IMR-90 (cell line): ENCODE data around the gene MNT. TPM values are rescaled to one million over a fixed set of nuclear protein-coding genes. Genes with fewer than 3 reads are reported as not detected.
A peak's percentile ranks its signal among the peaks of the same experiment; 100 is the strongest.

Source experiments
- ATAC-seq: fragments of 200-7000 bp; cut with Tn5 transposase; 2 replicates; pipeline ENCODE4 v1.9.1; 2020; ENCODE audit warnings: low read depth, mild to moderate bottlenecking, moderate library complexity
- BruUV-seq: library from RNA; stranded (reverse); fragments of 400-500 nt; replicated peaks from 2 replicates; lab custom pipeline; 2021; lab: Mats Ljungman, UMichigan
- CTCF ChIA-PET: fragments of 300-600 bp; formaldehyde crosslinking; extraction: SDS; loops from one replicate; lab custom pipeline; 2021; ENCODE audit warnings: antibody characterized with exemption; lab: Yijun Ruan, JAX
- POLR2A ChIA-PET: fragments of 300-600 bp; sonication (Branson Sonifier 250); formaldehyde crosslinking; loops from one replicate; lab custom pipeline; 2022; ENCODE audit warnings: antibody characterized with exemption; ENCODE audit not compliant: unreplicated experiment; lab: Charles Lee
- DNase-seq: peaks from one replicate; pipeline ENCODE4 v3.0.0; 2013
- H2AFZ ChIP-seq: replicated peaks from 2 replicates; pipeline ENCODE3; 2013; ENCODE audit warnings: low read length, mild to moderate bottlenecking; ENCODE audit not compliant: poor library complexity
- H2AK5ac ChIP-seq: 2 replicates; pipeline ENCODE4 v1.6.1; 2013; ENCODE audit warnings: low read depth, low read length, inconsistent platforms
- H2AK9ac ChIP-seq: replicated peaks from 2 replicates; pipeline ENCODE3; 2013; ENCODE audit warnings: mild to moderate bottlenecking, low read depth, low read length, moderate library complexity; ENCODE audit not compliant: poor library complexity
- H2BK120ac ChIP-seq: 2 replicates; pipeline ENCODE4 v1.6.1; 2013; ENCODE audit warnings: low read depth, low read length, inconsistent platforms
- H2BK15ac ChIP-seq: 3 replicates; pipeline ENCODE4 v1.6.1; 2013; ENCODE audit warnings: low read depth, low read length, inconsistent platforms
- H2BK20ac ChIP-seq: 2 replicates; pipeline ENCODE4 v1.6.1; 2013; ENCODE audit warnings: low read depth, mild to moderate bottlenecking, inconsistent platforms, low read length, moderate library complexity
- H2BK5ac ChIP-seq: 2 replicates; pipeline ENCODE4 v1.6.1; 2013; ENCODE audit warnings: mild to moderate bottlenecking, low read depth, low read length, inconsistent platforms; ENCODE audit not compliant: poor library complexity, severe bottlenecking
- H3K14ac ChIP-seq: replicated peaks from 2 replicates; pipeline ENCODE4 v1.6.1; 2013; ENCODE audit warnings: low read depth, low read length, inconsistent platforms
- H3K18ac ChIP-seq: 2 replicates; pipeline ENCODE4 v1.6.1; 2013; ENCODE audit warnings: low read depth, low read length, control low read depth
- H3K23ac ChIP-seq: 2 replicates; pipeline ENCODE4 v1.6.1; 2013; ENCODE audit warnings: low read depth, low read length, inconsistent platforms
- H3K27ac ChIP-seq: 2 replicates; pipeline ENCODE4 v1.5.1; 2013; ENCODE audit warnings: mild to moderate bottlenecking, control low read depth, low read length; ENCODE audit not compliant: insufficient read depth
- H3K27me3 ChIP-seq: 2 replicates; pipeline ENCODE4 v1.6.1; 2013; ENCODE audit warnings: low read length; ENCODE audit not compliant: control insufficient read depth, insufficient read depth
- H3K36me3 ChIP-seq: 2 replicates; pipeline ENCODE4 v1.6.1; 2013; ENCODE audit warnings: low read length, mixed read lengths; ENCODE audit not compliant: control insufficient read depth, insufficient read depth
- H3K4ac ChIP-seq: 2 replicates; pipeline ENCODE4 v1.6.1; 2013; ENCODE audit warnings: low read depth, low read length, inconsistent platforms
- H3K4me1 ChIP-seq: 2 replicates; pipeline ENCODE4 v1.6.1; 2013; ENCODE audit warnings: low read length, mixed read lengths; ENCODE audit not compliant: control insufficient read depth, insufficient read depth
- H3K4me2 ChIP-seq: 2 replicates; pipeline ENCODE4 v1.6.1; 2013; ENCODE audit warnings: low read depth, mild to moderate bottlenecking, control low read depth, low read length, moderate library complexity
- H3K4me3 ChIP-seq: 2 replicates; pipeline ENCODE4 v1.5.1; 2013; ENCODE audit warnings: low read depth, mild to moderate bottlenecking, control low read depth, low read length, moderate library complexity; ENCODE audit not compliant: insufficient read depth
- H3K56ac ChIP-seq: 2 replicates; pipeline ENCODE4 v1.6.1; 2013; ENCODE audit warnings: low read length, inconsistent platforms; ENCODE audit not compliant: insufficient read depth; ENCODE audit errors: extremely low read depth
- H3K79me1 ChIP-seq, 2 experiments: 2 replicates each; pipeline ENCODE4 v1.6.1; 2013; ENCODE audit warnings: low read length in 2 of 2, inconsistent platforms in 1 of 2, low read depth in 1 of 2
- H3K9ac ChIP-seq: 2 replicates; pipeline ENCODE4 v1.6.1; 2013; ENCODE audit warnings: low read depth, low read length, control low read depth
- H3K9me1 ChIP-seq: 2 replicates; pipeline ENCODE4 v1.6.1; 2013; ENCODE audit warnings: low read length, inconsistent platforms; ENCODE audit not compliant: insufficient read depth
- H3K9me3 ChIP-seq: 2 replicates; pipeline ENCODE4 v1.6.1; 2013; ENCODE audit warnings: low read length; ENCODE audit not compliant: control insufficient read depth, insufficient read depth
- H4K20me1 ChIP-seq: 2 replicates; pipeline ENCODE4 v1.6.1; 2013; ENCODE audit warnings: low read length, inconsistent platforms; ENCODE audit not compliant: insufficient read depth
- H4K5ac ChIP-seq: 2 replicates; pipeline ENCODE4 v1.6.1; 2013; ENCODE audit warnings: mild to moderate bottlenecking, low read depth, low read length, control low read depth
- H4K8ac ChIP-seq, 2 experiments: 2 replicates each; pipeline ENCODE4 v1.6.1; 2013; ENCODE audit warnings: low read depth in 2 of 2, low read length in 2 of 2, control low read depth in 1 of 2, inconsistent platforms in 1 of 2
- H4K91ac ChIP-seq: 2 replicates; pipeline ENCODE4 v1.6.1; 2013; ENCODE audit warnings: low read depth, low read length, inconsistent platforms; ENCODE audit not compliant: insufficient read depth
- CEBPB ChIP-seq: IDR thresholded peaks from 2 replicates; pipeline ENCODE4 v1.6.1; 2012; ENCODE audit warnings: low read depth, low read length, improper control_type of control experiment
- CHD1 ChIP-seq: IDR thresholded peaks from 2 replicates; pipeline ENCODE4 v1.6.1; 2012; ENCODE audit warnings: low read depth, low read length, improper control_type of control experiment
- MAZ ChIP-seq: IDR thresholded peaks from 2 replicates; pipeline ENCODE4 v1.6.1; 2012; ENCODE audit warnings: low read depth, mild to moderate bottlenecking, low read length, improper control_type of control experiment, moderate library complexity, borderline replicate concordance
- MXI1 ChIP-seq: IDR thresholded peaks from 2 replicates; pipeline ENCODE4 v1.6.1; 2012; ENCODE audit warnings: low read depth, mild to moderate bottlenecking, low read length, moderate library complexity, borderline replicate concordance
- RAD21 ChIP-seq: IDR thresholded peaks from 2 replicates; pipeline ENCODE4 v1.6.1; 2012; ENCODE audit warnings: low read length, improper control_type of control experiment
- RCOR1 ChIP-seq: IDR thresholded peaks from 2 replicates; pipeline ENCODE4 v1.6.1; 2012; ENCODE audit warnings: mild to moderate bottlenecking, low read length, improper control_type of control experiment; ENCODE audit not compliant: insufficient replicate concordance
- USF2 ChIP-seq: fragments of 150-350 bp; IDR thresholded peaks from 2 replicates; pipeline ENCODE4 v1.6.1; 2017; ENCODE audit warnings: mild to moderate bottlenecking, antibody characterized with exemption, low read length, low read depth
- WGBS, 2 experiments: methylation state at CpG; one replicate each; pipeline versions ENCODE4 v1.1.5 to v1.1.7; 2013; ENCODE audit warnings: missing lambda C conversion rate in 2 of 2; ENCODE audit not compliant: insufficient read length in 1 of 2; ENCODE audit errors: extremely low coverage in 2 of 2; 5-methylcytosine and 5-hydroxymethylcytosine counted together
- dilution Hi-C: fragments of 300-500 bp; cut with HindIII; formaldehyde crosslinking; loops from one replicate; pipeline ENCODE4 v1.14.3; 2018; ENCODE audit warnings: low sequenced_read_pairs; ENCODE audit not compliant: unreplicated experiment
- in situ Hi-C: fragments of 300-500 bp; cut with MboI; formaldehyde crosslinking; loops from 3 replicates; pipeline ENCODE4 v1.14.3; 2019; ENCODE audit warnings: low sequenced_read_pairs, inconsistent platforms, mixed read lengths
- intact Hi-C: fragments of 100-400 bp; cut with micrococcal nuclease; formaldehyde crosslinking; loops from 2 replicates; pipeline ENCODE4 v1.10.0; 2022
- polyA plus RNA-seq, 3 experiments: library from polyadenylated mRNA; depleted of rRNA; stranded (reverse); fragments of >200 nt; gene quantifications; 2 replicates each; pipeline ENCODE4 v1.2.3, GENCODE V29; 2012; ENCODE audit warnings: low replicate concordance in 1 of 3
- total RNA-seq: library from RNA; depleted of rRNA; stranded (reverse); fragments of >200 nt; gene quantifications from 2 replicates; pipeline ENCODE4 v1.2.3, GENCODE V29; 2012
- TF ChIP-seq, protein P1 (sequence below): fragments of 150-350 bp; IDR thresholded peaks from 2 replicates; pipeline ENCODE4 v1.6.1; 2016; ENCODE audit warnings: low read depth, mild to moderate bottlenecking, low read length, moderate library complexity, borderline replicate concordance

MNT gene
- total and polyA plus RNA-seq, 2 of the 4 experiments (the other 2 are of a cell fraction): 1.4 to 8.3 TPM

DNA sequence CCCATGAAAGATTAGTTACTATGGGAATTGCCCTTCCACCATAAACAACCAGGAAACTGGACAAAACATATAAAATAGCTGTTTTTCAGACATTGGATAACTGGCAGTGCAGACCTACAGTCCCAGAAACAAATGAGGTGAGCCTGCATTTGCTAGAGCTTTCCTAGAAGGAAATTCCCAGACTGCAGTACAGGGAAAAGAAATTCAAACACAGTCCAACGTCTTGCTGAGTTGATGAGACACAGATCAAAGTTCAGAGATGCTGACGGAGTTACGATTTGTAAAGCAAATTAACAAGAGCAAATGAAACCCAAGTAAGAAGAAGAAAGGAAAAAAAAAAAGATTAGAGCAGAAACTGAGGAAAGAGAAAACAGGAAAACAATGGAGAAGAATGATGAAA is 41.3 kb upstream of the MNT start:
- dilution Hi-C loops: no loop called here
- no peak for ATAC-seq

More for the DNA sequence above, 41.3 kb upstream of the MNT start:
- 48% methylated on average over 3 of the region's 3 CpGs; no CpG with 5 or more reads in 1 of the 2 experiments for WGBS, 2 experiments
- TF ChIP-seq RAD21 (no peak), CHD1 (no peak), CEBPB (no peak), MXI1 (no peak), MAZ (no peak), RCOR1 (no peak), USF2 (no peak)
- TF ChIP-seq, protein P1, sequence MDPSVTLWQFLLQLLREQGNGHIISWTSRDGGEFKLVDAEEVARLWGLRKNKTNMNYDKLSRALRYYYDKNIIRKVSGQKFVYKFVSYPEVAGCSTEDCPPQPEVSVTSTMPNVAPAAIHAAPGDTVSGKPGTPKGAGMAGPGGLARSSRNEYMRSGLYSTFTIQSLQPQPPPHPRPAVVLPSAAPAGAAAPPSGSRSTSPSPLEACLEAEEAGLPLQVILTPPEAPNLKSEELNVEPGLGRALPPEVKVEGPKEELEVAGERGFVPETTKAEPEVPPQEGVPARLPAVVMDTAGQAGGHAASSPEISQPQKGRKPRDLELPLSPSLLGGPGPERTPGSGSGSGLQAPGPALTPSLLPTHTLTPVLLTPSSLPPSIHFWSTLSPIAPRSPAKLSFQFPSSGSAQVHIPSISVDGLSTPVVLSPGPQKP: no peak
- Histone ChIP-seq H2BK5ac (no peak overlapping the region), H4K5ac (no peak overlapping the region), H3K27me3 (no peaks in the 10 kb centered on the region), H2BK15ac (no peak overlapping the region), H2BK20ac (no peak overlapping the region), H4K20me1 (no peaks in the 10 kb centered on the region), H3K4me1 (peaks cover 10% of the 10 kb centered on the region), H3K9ac (no peak overlapping the region), H2AFZ (no peak overlapping the region), H3K9me3 (no peaks in the 10 kb centered on the region), H3K4ac (no peak overlapping the region), H3K14ac (no peak overlapping the region), H3K18ac (no peak overlapping the region), H2BK120ac (no peak overlapping the region), H3K23ac (no peak overlapping the region), H3K4me3 (no peak overlapping the region), H4K91ac (no peak overlapping the region), H2AK5ac (no peak overlapping the region), H2AK9ac (no peak overlapping the region), H3K27ac (no peak overlapping the region), H3K9me1 (peaks cover 5% of the 10 kb centered on the region), H3K79me1 (peaks cover 0 to 10% of the 10 kb centered on the region in 2 experiments; a peak in 2 of 4 replicates), H3K36me3 (peaks cover 6% of the 10 kb centered on the region), H3K4me2 (no peak overlapping the region), H3K56ac (no peak overlapping the region), H4K8ac (peak overlapping the region in 1 of 2 experiments; percentile 21; a peak in 1 of 4 replicates)
- POLR2A ChIA-PET: no interaction called here
- no TSS peak for BruUV-seq
- CTCF ChIA-PET: no interaction called here
- peak; percentile 35 for DNase-seq
- intact Hi-C loops (no loop called here), in situ Hi-C loops (no loop called here)
